Measurements from ENCODE around the gene FOXD1. TPM values are rescaled to one million over a fixed set of nuclear protein-coding genes. Genes with fewer than 3 reads are reported as not detected.

Gene FOXD1
- total RNA-seq, 1 experiment from 2014 or later: 4.4 TPM

DNA sequence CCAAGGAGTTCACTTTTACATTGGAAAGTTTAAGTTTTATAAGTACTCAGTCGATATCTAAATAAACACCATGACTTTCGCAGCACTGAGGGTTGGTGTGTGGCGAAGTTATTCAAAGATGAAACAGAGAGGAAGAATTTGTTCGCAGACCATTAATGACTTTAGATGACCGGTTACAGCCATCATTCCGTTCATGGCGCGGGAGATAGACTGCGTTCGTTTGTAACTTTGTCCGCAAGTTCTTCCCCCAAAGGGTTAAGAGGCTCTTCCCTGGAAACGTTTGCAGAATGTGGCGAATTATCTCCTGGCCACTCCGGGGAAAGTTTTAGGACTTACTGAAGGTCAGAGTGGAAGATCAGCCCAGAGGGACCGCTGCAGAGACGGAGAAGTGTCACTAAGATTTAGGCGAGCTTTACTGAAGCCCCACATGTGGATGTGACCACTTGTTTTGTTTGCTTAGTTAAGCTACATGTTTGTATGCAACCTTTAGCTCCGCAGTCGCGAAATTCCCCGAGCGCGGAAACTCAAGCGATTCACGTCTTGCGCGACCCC lies 2.2 kb upstream of the FOXD1 start:
- CTCF ChIA-PET: interaction anchor here (1.0 to 2.2 kb wide), 2 partner anchors 48 to 234 kb away, joined by 3 to 11 read pairs; partner anchors contain the start of gene BTF3
- no peaks in the 10 kb centered on the region for H3K9me3 ChIP-seq (ENCODE audit: low read depth, low read length, poor library complexity, severe bottlenecking)
- no peak overlapping the region for H3K27ac ChIP-seq (ENCODE audit: low read depth, low read length, poor library complexity, severe bottlenecking)
- H3K36me3 ChIP-seq (ENCODE audit: insufficient read depth, low read length, poor library complexity, severe bottlenecking): no peaks in the 10 kb centered on the region
- no TSS peak for BruUV-seq (replicated peaks)
- DNase-seq (ENCODE audit: low spot score): peak; percentile 8
- H3K27me3 ChIP-seq (replicated peaks; ENCODE audit: insufficient read depth, low read depth, low read length, poor library complexity): peaks cover 63% of the 10 kb centered on the region
- H3K4me1 ChIP-seq (ENCODE audit: insufficient read depth, low read length, poor library complexity, severe bottlenecking): peaks cover 15% of the 10 kb centered on the region
- H3K4me3 ChIP-seq (ENCODE audit: low read depth, low read length, poor library complexity, severe bottlenecking): peak overlapping the region; percentile 38
- POLR2A ChIA-PET (ENCODE audit: low non-redundant PET): no interaction called here
- TF ChIP-seq EZH2 (IDR thresholded peaks at IDR 0.05; ENCODE audit: borderline replicate concordance, low read depth, low read length, poor library complexity, severe bottlenecking): no peak
- TF ChIP-seq, protein P1, sequence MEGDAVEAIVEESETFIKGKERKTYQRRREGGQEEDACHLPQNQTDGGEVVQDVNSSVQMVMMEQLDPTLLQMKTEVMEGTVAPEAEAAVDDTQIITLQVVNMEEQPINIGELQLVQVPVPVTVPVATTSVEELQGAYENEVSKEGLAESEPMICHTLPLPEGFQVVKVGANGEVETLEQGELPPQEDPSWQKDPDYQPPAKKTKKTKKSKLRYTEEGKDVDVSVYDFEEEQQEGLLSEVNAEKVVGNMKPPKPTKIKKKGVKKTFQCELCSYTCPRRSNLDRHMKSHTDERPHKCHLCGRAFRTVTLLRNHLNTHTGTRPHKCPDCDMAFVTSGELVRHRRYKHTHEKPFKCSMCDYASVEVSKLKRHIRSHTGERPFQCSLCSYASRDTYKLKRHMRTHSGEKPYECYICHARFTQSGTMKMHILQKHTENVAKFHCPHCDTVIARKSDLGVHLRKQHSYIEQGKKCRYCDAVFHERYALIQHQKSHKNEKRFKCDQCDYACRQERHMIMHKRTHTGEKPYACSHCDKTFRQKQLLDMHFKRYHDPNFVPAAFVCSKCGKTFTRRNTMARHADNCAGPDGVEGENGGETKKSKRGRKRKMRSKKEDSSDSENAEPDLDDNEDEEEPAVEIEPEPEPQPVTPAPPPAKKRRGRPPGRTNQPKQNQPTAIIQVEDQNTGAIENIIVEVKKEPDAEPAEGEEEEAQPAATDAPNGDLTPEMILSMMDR (conservative IDR thresholded peaks at IDR 0.05; ENCODE audit: low read depth, low read length): no peak
- intact Hi-C loops (cut with micrococcal nuclease; ENCODE audit: unreplicated experiment): loop anchor here (5.0 kb wide), 2 partner anchors 233 to 528 kb away; no protein-coding TSS in a partner anchor

DNA sequence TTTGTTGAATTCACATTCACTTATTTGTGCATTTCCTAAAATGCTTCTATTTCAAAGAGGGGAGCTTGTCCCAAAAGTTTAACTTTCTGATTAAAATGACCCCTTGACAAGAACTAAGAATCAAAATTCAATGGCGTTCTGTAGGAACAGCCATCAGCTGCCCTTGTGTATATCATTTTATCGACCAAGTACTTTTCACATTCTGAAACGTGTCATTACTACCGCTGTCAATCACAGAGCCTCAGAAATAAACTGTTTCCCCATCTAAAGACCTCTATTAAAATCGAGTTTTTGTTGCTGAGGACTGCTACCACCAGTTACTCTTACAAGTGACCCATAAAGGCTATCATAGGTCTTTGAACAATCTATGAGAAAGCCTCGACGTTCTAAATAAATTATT lies 1.6 kb upstream of the FOXD1 start:
- BruUV-seq (replicated peaks): no TSS peak
- H3K4me3 ChIP-seq (ENCODE audit: low read depth, low read length, poor library complexity, severe bottlenecking): no peak overlapping the region
- no peak for DNase-seq (ENCODE audit: low spot score)
- TF ChIP-seq, protein P1 (conservative IDR thresholded peaks at IDR 0.05; ENCODE audit: low read depth, low read length): no peak
- no peak for TF ChIP-seq EZH2 (IDR thresholded peaks at IDR 0.05; ENCODE audit: borderline replicate concordance, low read depth, low read length, poor library complexity, severe bottlenecking)
- peaks cover 15% of the 10 kb centered on the region for H3K4me1 ChIP-seq (ENCODE audit: insufficient read depth, low read length, poor library complexity, severe bottlenecking)
- POLR2A ChIA-PET (ENCODE audit: low non-redundant PET): no interaction called here
- H3K27ac ChIP-seq (ENCODE audit: low read depth, low read length, poor library complexity, severe bottlenecking): no peak overlapping the region
- CTCF ChIA-PET: interaction anchor here (2.2 kb wide), 1 partner anchor 234 kb away, joined by 11 read pairs; no protein-coding TSS in a partner anchor
- no peaks in the 10 kb centered on the region for H3K36me3 ChIP-seq (ENCODE audit: insufficient read depth, low read length, poor library complexity, severe bottlenecking)
- H3K9me3 ChIP-seq (ENCODE audit: low read depth, low read length, poor library complexity, severe bottlenecking): no peaks in the 10 kb centered on the region
- intact Hi-C loops (cut with micrococcal nuclease; ENCODE audit: unreplicated experiment): loop anchor here (5.0 kb wide), 2 partner anchors 233 to 528 kb away; no protein-coding TSS in a partner anchor
- H3K27me3 ChIP-seq (replicated peaks; ENCODE audit: insufficient read depth, low read depth, low read length, poor library complexity): peaks cover 69% of the 10 kb centered on the region

DNA sequence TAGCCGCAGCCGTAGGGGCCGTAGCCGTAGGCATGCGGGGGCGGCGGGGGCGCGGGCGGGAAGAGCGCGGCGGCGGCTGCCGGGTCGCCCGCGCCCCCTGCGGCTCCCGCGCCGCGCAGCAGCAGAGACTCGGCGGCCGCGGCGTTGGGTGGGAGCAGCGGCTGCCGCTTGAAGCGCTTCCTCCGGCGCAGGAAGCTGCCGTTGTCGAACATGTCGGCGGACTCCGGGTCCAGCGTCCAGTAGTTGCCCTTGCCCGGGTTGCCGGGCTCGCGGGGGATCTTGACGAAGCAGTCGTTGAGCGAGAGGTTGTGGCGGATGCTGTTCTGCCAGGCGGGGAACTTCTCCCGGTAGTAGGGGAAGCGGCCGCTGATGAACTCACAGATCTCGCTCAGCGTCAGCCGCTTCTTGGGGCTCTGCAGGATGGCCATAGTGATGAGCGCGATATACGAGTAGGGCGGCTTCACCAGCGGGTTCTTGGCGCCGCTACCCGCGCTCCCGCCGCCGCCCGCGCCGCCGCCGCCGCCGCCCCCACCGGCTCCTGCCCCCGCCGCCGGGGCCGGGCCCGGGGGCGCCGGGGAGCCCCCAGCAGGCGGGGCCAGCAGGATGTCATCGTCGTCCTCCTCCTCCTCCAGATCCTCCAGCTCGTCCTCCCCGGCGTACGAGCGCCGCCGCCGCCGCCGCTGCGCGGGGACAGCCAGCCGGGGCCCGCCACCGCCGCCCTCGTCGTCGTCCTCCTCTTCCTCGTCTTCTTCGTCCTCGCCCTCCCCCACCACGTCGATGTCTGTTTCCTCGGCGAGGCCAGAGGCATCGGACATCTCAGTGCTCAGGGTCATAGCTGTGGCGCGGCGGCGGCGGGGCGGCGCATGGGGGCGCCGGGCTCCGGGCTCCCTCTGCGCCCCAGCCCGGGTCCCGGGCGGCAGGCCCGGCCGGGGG lies 781 bp downstream of the FOXD1 start:
- no peaks in the 10 kb centered on the region for H3K36me3 ChIP-seq (ENCODE audit: insufficient read depth, low read length, poor library complexity, severe bottlenecking)
- BruUV-seq (replicated peaks): no TSS peak
- peak overlapping the region; percentile 57 for H3K4me3 ChIP-seq (ENCODE audit: low read depth, low read length, poor library complexity, severe bottlenecking)
- intact Hi-C loops (cut with micrococcal nuclease; ENCODE audit: unreplicated experiment): loop anchor here (2.0 kb wide), 1 partner anchor 489 kb away; no protein-coding TSS in a partner anchor
- H3K4me1 ChIP-seq (ENCODE audit: insufficient read depth, low read length, poor library complexity, severe bottlenecking): peaks cover 15% of the 10 kb centered on the region
- TF ChIP-seq, protein P1 (conservative IDR thresholded peaks at IDR 0.05; ENCODE audit: low read depth, low read length): no peak
- TF ChIP-seq EZH2 (IDR thresholded peaks at IDR 0.05; ENCODE audit: borderline replicate concordance, low read depth, low read length, poor library complexity, severe bottlenecking): peak; percentile 29
- CTCF ChIA-PET: interaction anchor here (1.4 kb wide), 1 partner anchor 231 kb away, joined by 3 read pairs; no protein-coding TSS in a partner anchor
- no peaks in the 10 kb centered on the region for H3K9me3 ChIP-seq (ENCODE audit: low read depth, low read length, poor library complexity, severe bottlenecking)
- POLR2A ChIA-PET (ENCODE audit: low non-redundant PET): no interaction called here
- no peak overlapping the region for H3K27ac ChIP-seq (ENCODE audit: low read depth, low read length, poor library complexity, severe bottlenecking)
- DNase-seq (ENCODE audit: low spot score): peak; percentile 61
- peaks cover 78% of the 10 kb centered on the region for H3K27me3 ChIP-seq (replicated peaks; ENCODE audit: insufficient read depth, low read depth, low read length, poor library complexity)

Measured in A673 (cell line).